ENCODE data around the gene SLC28A2. TPM values are rescaled to one million over a fixed set of nuclear protein-coding genes. Genes with fewer than 3 reads are reported as not detected.

SLC28A2 gene, protein sequence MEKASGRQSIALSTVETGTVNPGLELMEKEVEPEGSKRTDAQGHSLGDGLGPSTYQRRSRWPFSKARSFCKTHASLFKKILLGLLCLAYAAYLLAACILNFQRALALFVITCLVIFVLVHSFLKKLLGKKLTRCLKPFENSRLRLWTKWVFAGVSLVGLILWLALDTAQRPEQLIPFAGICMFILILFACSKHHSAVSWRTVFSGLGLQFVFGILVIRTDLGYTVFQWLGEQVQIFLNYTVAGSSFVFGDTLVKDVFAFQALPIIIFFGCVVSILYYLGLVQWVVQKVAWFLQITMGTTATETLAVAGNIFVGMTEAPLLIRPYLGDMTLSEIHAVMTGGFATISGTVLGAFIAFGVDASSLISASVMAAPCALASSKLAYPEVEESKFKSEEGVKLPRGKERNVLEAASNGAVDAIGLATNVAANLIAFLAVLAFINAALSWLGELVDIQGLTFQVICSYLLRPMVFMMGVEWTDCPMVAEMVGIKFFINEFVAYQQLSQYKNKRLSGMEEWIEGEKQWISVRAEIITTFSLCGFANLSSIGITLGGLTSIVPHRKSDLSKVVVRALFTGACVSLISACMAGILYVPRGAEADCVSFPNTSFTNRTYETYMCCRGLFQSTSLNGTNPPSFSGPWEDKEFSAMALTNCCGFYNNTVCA
- not detected for total RNA-seq
- 1 to 10 TPM in 1 of 2 donors, not detected in 1; 2.0 TPM for polyA plus RNA-seq
- long read RNA-seq, donor 1: 0 reads
- long read RNA-seq, donor 2: 0 reads

DNA sequence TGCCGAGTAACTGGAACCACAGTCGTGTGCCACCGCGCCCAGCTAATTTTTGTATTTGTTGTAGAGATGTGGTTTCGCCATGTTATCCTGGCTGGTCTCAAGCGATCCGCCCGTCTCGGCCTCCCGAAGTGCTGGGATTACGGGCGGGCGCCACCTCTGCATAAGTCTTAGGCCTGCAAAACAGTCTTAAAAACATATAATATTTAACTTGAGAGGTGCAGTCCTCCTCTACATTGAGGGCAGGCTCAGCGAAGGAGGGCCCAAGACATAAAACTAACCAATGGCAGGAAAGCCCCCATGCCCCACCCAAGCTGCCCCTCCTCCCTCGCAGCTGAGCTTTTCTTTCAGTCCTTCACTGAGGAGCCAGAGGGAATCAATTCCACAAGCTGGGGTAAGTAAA, at the start of gene SLC28A2:
Gene SLC28A2 (plus strand): TSS at position 347 of the 400 bp plus-strand sequence. CDS start 982 bp downstream, outside the sequence.
- intact Hi-C loops (cut with DNase I): no loop called here
- H3K4me3 ChIP-seq (ENCODE audit: low read length in 2 of 2): no peak within 1 kb of the TSS
- H3K36me3 ChIP-seq (ENCODE audit: control insufficient read depth in 1 of 2, insufficient read depth in 2 of 2, low read length in 1 of 2): no peaks in the 10 kb centered on the region
- no peaks in the 10 kb centered on the region for H3K4me1 ChIP-seq (ENCODE audit: control insufficient read depth in 1 of 2, insufficient read depth in 2 of 2, low read length in 2 of 2)
- no peaks in the 10 kb centered on the region for H3K9me3 ChIP-seq (ENCODE audit: control insufficient read depth, low read length)
- H3K27ac ChIP-seq (ENCODE audit: low read depth in 1 of 2, low read length in 2 of 2): no peak within 1 kb of the TSS
- no peaks in the 10 kb centered on the region for H3K27me3 ChIP-seq (ENCODE audit: control insufficient read depth in 1 of 2, insufficient read depth in 2 of 2, low read length in 1 of 2)
- no peak for ATAC-seq (ENCODE audit: low FRiP score)
- DNase-seq: no peak
- 95 to 96% methylated on average over 15 of the region's 15 CpGs for WGBS, 2 donors

DNA sequence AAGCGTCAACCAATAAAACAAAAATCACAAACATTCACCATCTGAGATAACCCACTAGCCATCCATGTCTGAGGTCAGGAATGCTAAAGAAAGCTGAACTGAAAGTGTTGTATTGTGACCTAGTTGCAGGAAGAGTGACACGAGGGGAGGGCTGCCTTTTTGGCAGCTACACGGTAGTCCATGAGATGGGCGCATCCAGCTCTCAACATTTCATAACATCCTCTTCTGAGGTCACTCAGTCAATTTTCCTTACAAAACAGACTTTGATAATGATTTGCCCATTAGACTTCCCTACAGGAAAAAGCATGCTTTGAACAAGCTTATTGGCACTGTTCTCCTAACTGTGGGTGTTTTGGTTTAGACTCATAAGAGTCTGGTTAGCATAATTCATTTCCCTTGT, 48.9 kb upstream of the SLC28A2 start:
- no peak overlapping the region for H3K4me3 ChIP-seq (ENCODE audit: low read length in 2 of 2)
- no peaks in the 10 kb centered on the region for H3K9me3 ChIP-seq (ENCODE audit: control insufficient read depth, low read length)
- H3K4me1 ChIP-seq (ENCODE audit: control insufficient read depth in 1 of 2, insufficient read depth in 2 of 2, low read length in 2 of 2): no peaks in the 10 kb centered on the region
- no peak overlapping the region for H3K27ac ChIP-seq (ENCODE audit: low read depth in 1 of 2, low read length in 2 of 2)
- H3K36me3 ChIP-seq (ENCODE audit: control insufficient read depth in 1 of 2, insufficient read depth in 2 of 2, low read length in 1 of 2): no peaks in the 10 kb centered on the region
- DNase-seq (no peak), ATAC-seq (ENCODE audit: low FRiP score) (no peak)
- intact Hi-C loops (cut with DNase I): loop anchor here (2.0 to 10.0 kb wide), 3 partner anchors 76 to 432 kb away; partner anchors contain the start of gene SQOR (in 1 of the 2)
- 5 to 8% methylated on average over 4 of the region's 4 CpGs for WGBS, 2 donors
- H3K27me3 ChIP-seq (ENCODE audit: control insufficient read depth in 1 of 2, insufficient read depth in 2 of 2, low read length in 1 of 2): no peaks in the 10 kb centered on the region

DNA sequence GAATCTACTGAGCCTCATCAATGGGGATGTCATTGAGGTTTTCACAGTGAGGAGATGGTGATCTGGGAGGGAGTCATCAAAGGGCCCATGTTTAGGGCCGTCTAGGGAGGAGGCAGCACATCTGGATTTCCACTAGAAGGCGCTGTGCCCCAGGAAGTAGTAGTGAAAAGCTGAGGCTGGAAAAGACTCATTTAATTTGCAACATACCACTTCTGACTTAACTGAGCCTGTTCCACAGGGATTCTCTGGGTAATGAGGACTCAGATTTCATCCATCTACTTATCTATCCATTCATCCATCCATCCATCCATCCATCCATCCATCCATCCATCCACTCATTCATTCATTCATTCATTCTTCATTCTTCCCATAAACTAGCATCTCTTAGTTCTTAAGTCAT, 46.8 kb upstream of the SLC28A2 start:
- 3 to 9% methylated on average over 2 of the region's 2 CpGs for WGBS, 2 donors
- intact Hi-C loops (cut with DNase I): loop anchor here in 1 of 2 donors (5.0 to 10.0 kb wide), 2 partner anchors 197 to 430 kb away; partner anchors contain the start of gene SQOR
- Histone ChIP-seq H3K9me3 (ENCODE audit: control insufficient read depth, low read length) (no peaks in the 10 kb centered on the region), H3K4me3 (ENCODE audit: low read length in 2 of 2) (no peak overlapping the region), H3K4me1 (ENCODE audit: control insufficient read depth in 1 of 2, insufficient read depth in 2 of 2, low read length in 2 of 2) (no peaks in the 10 kb centered on the region), H3K27ac (ENCODE audit: low read depth in 1 of 2, low read length in 2 of 2) (no peak overlapping the region), H3K36me3 (ENCODE audit: control insufficient read depth in 1 of 2, insufficient read depth in 2 of 2, low read length in 1 of 2) (no peaks in the 10 kb centered on the region), H3K27me3 (ENCODE audit: control insufficient read depth in 1 of 2, insufficient read depth in 2 of 2, low read length in 1 of 2) (no peaks in the 10 kb centered on the region)
- ATAC-seq (ENCODE audit: low FRiP score) (no peak), DNase-seq (no peak)

DNA sequence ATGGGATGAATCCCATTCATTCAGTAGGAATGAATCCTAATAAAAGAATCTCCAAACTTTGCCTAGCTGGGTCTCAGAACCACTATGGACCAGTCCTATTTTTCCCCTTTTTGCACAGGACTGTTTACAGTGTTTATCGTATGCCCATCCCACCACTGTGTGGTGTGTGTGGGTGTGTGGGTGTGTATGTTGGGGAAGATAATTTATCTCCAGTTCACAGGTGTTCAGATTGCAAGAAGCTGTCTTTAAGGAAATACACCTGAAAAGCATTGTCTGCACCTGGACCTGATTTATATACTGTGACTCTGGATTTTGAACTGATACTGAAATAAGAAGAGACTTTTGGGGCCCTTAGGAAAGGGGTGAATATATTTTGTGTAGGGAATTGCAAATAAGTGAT, 39.5 kb upstream of the SLC28A2 start:
- no peak overlapping the region for H3K4me3 ChIP-seq (ENCODE audit: low read length in 2 of 2)
- no peak overlapping the region for H3K27ac ChIP-seq (ENCODE audit: low read depth in 1 of 2, low read length in 2 of 2)
- no peaks in the 10 kb centered on the region for H3K36me3 ChIP-seq (ENCODE audit: control insufficient read depth in 1 of 2, insufficient read depth in 2 of 2, low read length in 1 of 2)
- intact Hi-C loops (cut with DNase I): no loop called here
- H3K9me3 ChIP-seq (ENCODE audit: control insufficient read depth, low read length): no peaks in the 10 kb centered on the region
- 91 to 96% methylated on average over 1 of the region's 1 CpG for WGBS, 2 donors
- H3K4me1 ChIP-seq (ENCODE audit: control insufficient read depth in 1 of 2, insufficient read depth in 2 of 2, low read length in 2 of 2): no peaks in the 10 kb centered on the region
- no peak for ATAC-seq (ENCODE audit: low FRiP score)
- peaks cover 0 to 1% of the 10 kb centered on the region in 2 donors for H3K27me3 ChIP-seq (ENCODE audit: control insufficient read depth in 1 of 2, insufficient read depth in 2 of 2, low read length in 1 of 2)
- DNase-seq: no peak

DNA sequence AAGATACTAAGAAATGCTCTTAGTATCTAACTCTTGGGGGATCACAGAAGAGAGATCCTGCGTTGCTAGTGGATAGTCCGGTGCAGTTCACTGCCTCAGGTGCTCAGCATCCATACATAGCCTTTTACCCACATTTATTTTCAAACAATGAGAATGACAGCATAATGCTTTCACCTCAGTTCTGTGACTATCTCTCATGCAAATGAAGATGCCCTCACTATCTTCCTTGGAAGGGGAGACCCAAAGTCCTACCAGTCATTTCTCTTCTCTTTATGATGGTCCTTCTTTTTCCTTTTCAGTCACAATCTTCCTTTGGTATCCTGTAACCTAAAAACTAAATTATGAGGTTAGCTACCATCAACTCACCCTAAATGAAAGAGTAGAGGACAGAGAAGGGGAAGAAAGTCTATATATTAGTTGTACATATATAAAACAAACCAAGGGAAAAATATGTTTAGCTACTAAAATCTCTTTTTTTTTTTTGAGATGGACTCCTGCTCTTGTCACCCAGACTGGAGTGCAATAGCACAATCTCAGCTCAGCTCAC, 30.9 kb upstream of the SLC28A2 start:
- intact Hi-C loops (cut with DNase I): no loop called here

DNA sequence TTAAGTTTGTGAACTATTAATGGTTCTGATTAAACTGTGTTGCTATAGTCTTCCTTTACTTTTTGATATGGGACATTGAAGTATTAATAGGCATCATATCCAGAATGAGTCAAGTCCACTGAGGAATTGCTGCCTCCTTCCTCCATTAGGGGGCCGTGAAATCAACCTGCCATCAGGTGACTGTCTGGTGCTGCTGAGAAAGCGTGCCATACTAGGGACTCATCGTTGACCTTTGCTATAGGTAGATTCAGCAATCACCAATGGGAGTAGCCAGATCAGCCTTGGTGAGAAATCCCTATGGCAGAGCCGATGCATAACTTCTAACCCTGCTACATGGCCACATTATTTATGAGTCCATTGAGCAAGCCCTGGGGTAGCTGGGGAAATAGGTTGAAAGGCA, 30.1 kb upstream of the SLC28A2 start:
- Histone ChIP-seq H3K36me3 (ENCODE audit: control insufficient read depth in 1 of 2, insufficient read depth in 2 of 2, low read length in 1 of 2) (no peaks in the 10 kb centered on the region), H3K4me3 (ENCODE audit: low read length in 2 of 2) (no peak overlapping the region), H3K9me3 (ENCODE audit: control insufficient read depth, low read length) (peaks cover 4% of the 10 kb centered on the region), H3K27me3 (ENCODE audit: control insufficient read depth in 1 of 2, insufficient read depth in 2 of 2, low read length in 1 of 2) (no peaks in the 10 kb centered on the region), H3K4me1 (ENCODE audit: control insufficient read depth in 1 of 2, insufficient read depth in 2 of 2, low read length in 2 of 2) (no peaks in the 10 kb centered on the region), H3K27ac (ENCODE audit: low read depth in 1 of 2, low read length in 2 of 2) (no peak overlapping the region)
- WGBS, 2 donors: 71 to 77% methylated on average over 4 of the region's 4 CpGs
- ATAC-seq (ENCODE audit: low FRiP score): no peak
- intact Hi-C loops (cut with DNase I): no loop called here
- DNase-seq: no peak

More for the DNA sequence above, 30.9 kb upstream of the SLC28A2 start:
- H3K27me3 ChIP-seq (ENCODE audit: control insufficient read depth in 1 of 2, insufficient read depth in 2 of 2, low read length in 1 of 2): no peaks in the 10 kb centered on the region
- peaks cover 4% of the 10 kb centered on the region for H3K9me3 ChIP-seq (ENCODE audit: control insufficient read depth, low read length)
- no peak overlapping the region for H3K4me3 ChIP-seq (ENCODE audit: low read length in 2 of 2)
- ATAC-seq (ENCODE audit: low FRiP score) (no peak), DNase-seq (no peak)
- H3K4me1 ChIP-seq (ENCODE audit: control insufficient read depth in 1 of 2, insufficient read depth in 2 of 2, low read length in 2 of 2): no peaks in the 10 kb centered on the region
- 93 to 96% methylated on average over 2 of the region's 2 CpGs for WGBS, 2 donors
- no peaks in the 10 kb centered on the region for H3K36me3 ChIP-seq (ENCODE audit: control insufficient read depth in 1 of 2, insufficient read depth in 2 of 2, low read length in 1 of 2)
- H3K27ac ChIP-seq (ENCODE audit: low read depth in 1 of 2, low read length in 2 of 2): no peak overlapping the region

DNA sequence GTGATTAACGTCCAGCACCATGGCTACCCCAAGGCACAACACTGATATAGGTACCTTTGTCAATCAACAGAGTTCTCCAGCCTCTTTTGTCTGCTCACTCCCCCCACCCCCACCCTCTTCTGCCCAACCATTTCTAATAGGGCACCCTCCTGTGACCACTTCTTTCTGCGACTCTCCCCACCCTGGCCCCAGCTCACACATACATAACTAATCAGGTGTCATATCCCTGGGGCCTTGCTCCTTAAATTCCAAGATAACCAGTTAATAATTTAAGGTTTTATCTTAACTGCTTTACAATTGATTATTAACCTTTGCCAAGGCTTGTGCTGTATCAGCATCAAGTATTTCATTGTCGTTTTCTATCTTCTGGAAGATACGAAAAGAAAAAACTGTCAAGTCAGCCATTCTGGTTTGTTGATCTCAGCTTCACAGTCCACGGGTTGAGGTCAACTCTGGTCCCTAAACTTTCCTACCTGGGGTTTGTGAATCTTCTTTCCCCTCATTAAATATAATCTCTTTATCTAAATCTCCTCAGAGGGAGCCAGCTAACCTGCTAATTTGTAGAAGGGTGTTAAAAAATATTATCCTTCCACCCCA, 27.3 kb upstream of the SLC28A2 start:
- no peak for ATAC-seq (ENCODE audit: low FRiP score)
- H3K27ac ChIP-seq (ENCODE audit: low read depth in 1 of 2, low read length in 2 of 2): no peak overlapping the region
- 58 to 61% methylated on average over 5 of the region's 5 CpGs for WGBS, 2 donors

DNA sequence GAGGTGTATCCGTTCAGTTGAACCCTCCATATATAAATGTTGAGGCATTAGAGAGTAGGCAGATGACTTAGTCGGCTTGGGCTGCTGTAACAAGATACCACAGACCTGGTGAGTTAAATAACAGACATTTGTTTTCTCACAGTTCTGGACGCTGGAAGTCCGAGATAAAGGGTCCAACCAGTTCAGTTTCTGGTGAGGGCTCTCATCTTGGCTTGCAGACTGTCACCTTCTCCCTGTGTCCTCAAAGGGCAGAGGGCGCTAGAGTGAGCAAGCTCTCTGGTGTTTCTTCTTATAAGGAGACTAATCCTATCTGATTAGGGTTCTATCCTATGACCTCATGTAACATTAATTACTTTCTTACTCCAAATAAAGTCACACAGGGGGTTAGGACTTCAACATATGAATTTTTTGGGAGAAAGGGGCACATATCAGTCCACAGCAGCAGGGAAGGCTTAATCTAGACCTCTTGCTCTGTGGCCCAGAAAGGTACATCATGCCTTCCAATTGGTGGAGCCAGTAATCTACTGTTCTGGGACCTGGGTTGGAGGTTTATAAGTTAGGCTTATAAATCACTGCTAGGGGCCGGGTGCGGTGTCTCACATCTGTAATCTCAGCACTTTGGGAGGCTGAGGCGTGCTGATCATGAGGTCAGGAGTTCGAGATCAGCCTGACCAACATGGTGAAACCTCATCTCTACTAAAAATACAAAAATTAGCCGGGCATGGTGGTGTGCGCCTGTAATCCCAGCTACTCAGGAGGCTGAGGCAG, 26.3 kb upstream of the SLC28A2 start:
- Histone ChIP-seq H3K9me3 (ENCODE audit: control insufficient read depth, low read length) (peaks cover 4% of the 10 kb centered on the region), H3K4me1 (ENCODE audit: control insufficient read depth in 1 of 2, insufficient read depth in 2 of 2, low read length in 2 of 2) (no peaks in the 10 kb centered on the region), H3K27me3 (ENCODE audit: control insufficient read depth in 1 of 2, insufficient read depth in 2 of 2, low read length in 1 of 2) (no peaks in the 10 kb centered on the region), H3K4me3 (ENCODE audit: low read length in 2 of 2) (no peak overlapping the region), H3K36me3 (ENCODE audit: control insufficient read depth in 1 of 2, insufficient read depth in 2 of 2, low read length in 1 of 2) (no peaks in the 10 kb centered on the region), H3K27ac (ENCODE audit: low read depth in 1 of 2, low read length in 2 of 2) (no peak overlapping the region)
- ATAC-seq (ENCODE audit: low FRiP score) (no peak), DNase-seq (no peak)
- 68 to 69% methylated on average over 10 to 11 of the region's 11 CpGs for WGBS, 2 donors
- intact Hi-C loops (cut with DNase I): no loop called here

More for the DNA sequence above, 27.3 kb upstream of the SLC28A2 start:
- DNase-seq: no peak
- no peak overlapping the region for H3K4me3 ChIP-seq (ENCODE audit: low read length in 2 of 2)
- no peaks in the 10 kb centered on the region for H3K27me3 ChIP-seq (ENCODE audit: control insufficient read depth in 1 of 2, insufficient read depth in 2 of 2, low read length in 1 of 2)
- no peaks in the 10 kb centered on the region for H3K36me3 ChIP-seq (ENCODE audit: control insufficient read depth in 1 of 2, insufficient read depth in 2 of 2, low read length in 1 of 2)
- H3K9me3 ChIP-seq (ENCODE audit: control insufficient read depth, low read length): peaks cover 4% of the 10 kb centered on the region
- intact Hi-C loops (cut with DNase I): no loop called here
- H3K4me1 ChIP-seq (ENCODE audit: control insufficient read depth in 1 of 2, insufficient read depth in 2 of 2, low read length in 2 of 2): no peaks in the 10 kb centered on the region

All from aorta (tissue), 5 donors.